C4-2B (cell line): ENCODE data around the gene COX4I1.

Experiments
- ZFX ChIP-seq: fragments of 450-650 bp; IDR thresholded peaks from 2 replicates; pipeline ENCODE4 v1.6.1; 2017
- TF ChIP-seq, protein P1 (sequence below): fragments of 450-650 bp; conservative IDR thresholded peaks from 2 replicates; pipeline ENCODE4 v1.5.1; 2017; ENCODE audit warnings: mild to moderate bottlenecking

- TF ChIP-seq, protein P1, sequence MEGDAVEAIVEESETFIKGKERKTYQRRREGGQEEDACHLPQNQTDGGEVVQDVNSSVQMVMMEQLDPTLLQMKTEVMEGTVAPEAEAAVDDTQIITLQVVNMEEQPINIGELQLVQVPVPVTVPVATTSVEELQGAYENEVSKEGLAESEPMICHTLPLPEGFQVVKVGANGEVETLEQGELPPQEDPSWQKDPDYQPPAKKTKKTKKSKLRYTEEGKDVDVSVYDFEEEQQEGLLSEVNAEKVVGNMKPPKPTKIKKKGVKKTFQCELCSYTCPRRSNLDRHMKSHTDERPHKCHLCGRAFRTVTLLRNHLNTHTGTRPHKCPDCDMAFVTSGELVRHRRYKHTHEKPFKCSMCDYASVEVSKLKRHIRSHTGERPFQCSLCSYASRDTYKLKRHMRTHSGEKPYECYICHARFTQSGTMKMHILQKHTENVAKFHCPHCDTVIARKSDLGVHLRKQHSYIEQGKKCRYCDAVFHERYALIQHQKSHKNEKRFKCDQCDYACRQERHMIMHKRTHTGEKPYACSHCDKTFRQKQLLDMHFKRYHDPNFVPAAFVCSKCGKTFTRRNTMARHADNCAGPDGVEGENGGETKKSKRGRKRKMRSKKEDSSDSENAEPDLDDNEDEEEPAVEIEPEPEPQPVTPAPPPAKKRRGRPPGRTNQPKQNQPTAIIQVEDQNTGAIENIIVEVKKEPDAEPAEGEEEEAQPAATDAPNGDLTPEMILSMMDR, result no peak
- no peak for TF ChIP-seq ZFX
Measured at GRCh38 chr16:85808926-85809325, 9.4 kb downstream of the COX4I1 start.
